Loucy (cell line): ENCODE measurements around the gene FHAD1.

Source experiments
- H2AFZ ChIP-seq: fragments of 200-600 bp; sonication (generic); 2 replicates; pipeline ENCODE4 v1.6.0; 2016; ENCODE audit warnings: antibody characterized with exemption, mild to moderate bottlenecking, low read length, moderate library complexity
- H3F3A ChIP-seq: fragments of 200-600 bp; 2 replicates; pipeline ENCODE4 v1.6.0; 2016; ENCODE audit warnings: antibody characterized with exemption, low read depth, mild to moderate bottlenecking
- H3K27me3 ChIP-seq: fragments of 200-600 bp; sonication (generic); 2 replicates; pipeline ENCODE4 v1.6.1; 2014; ENCODE audit warnings: low read length, mild to moderate bottlenecking; ENCODE audit not compliant: insufficient read depth, poor library complexity, severe bottlenecking
- H3K36me3 ChIP-seq: fragments of 200-600 bp; sonication (generic); 2 replicates; pipeline ENCODE4 v1.6.1; 2016; ENCODE audit warnings: low read length; ENCODE audit not compliant: insufficient read depth
- H3K4me1 ChIP-seq: fragments of 200-600 bp; sonication (generic); 2 replicates; pipeline ENCODE4 v1.5.1; 2014; ENCODE audit warnings: low read length, mild to moderate bottlenecking; ENCODE audit not compliant: insufficient read depth, poor library complexity, severe bottlenecking
- H3K4me2 ChIP-seq: fragments of 200-600 bp; sonication (generic); 2 replicates; pipeline ENCODE4 v1.6.0; 2014; ENCODE audit warnings: antibody characterized with exemption, low read length, low read depth, mild to moderate bottlenecking; ENCODE audit not compliant: poor library complexity, severe bottlenecking
- H3K4me3 ChIP-seq: fragments of 200-600 bp; sonication (generic); 2 replicates; pipeline ENCODE4 v1.5.1; 2014; ENCODE audit warnings: low read length, mild to moderate bottlenecking, mixed read lengths; ENCODE audit not compliant: poor library complexity, severe bottlenecking
- H3K79me2 ChIP-seq: fragments of 200-600 bp; sonication (generic); 2 replicates; pipeline ENCODE4 v1.6.1; 2014; ENCODE audit warnings: low read length; ENCODE audit not compliant: insufficient read depth
- H3K9ac ChIP-seq: fragments of 200-600 bp; sonication (generic); 2 replicates; pipeline ENCODE4 v1.6.0; 2014; ENCODE audit warnings: mild to moderate bottlenecking, low read depth, low read length, moderate library complexity; ENCODE audit not compliant: poor library complexity, severe bottlenecking
- H3K9me2 ChIP-seq: fragments of 200-600 bp; sonication (generic); replicated peaks from 2 replicates; pipeline ENCODE4 v1.6.1; 2016; ENCODE audit warnings: low read depth, low read length, mixed read lengths
- H3K9me3 ChIP-seq: fragments of 200-600 bp; sonication (generic); 2 replicates; pipeline ENCODE4 v1.6.1; 2014; ENCODE audit warnings: mild to moderate bottlenecking, antibody characterized with exemption, low read length, low read depth; ENCODE audit not compliant: insufficient read depth
- H4K20me1 ChIP-seq: fragments of 200-600 bp; sonication (generic); 2 replicates; pipeline ENCODE4 v1.6.0; 2014; ENCODE audit warnings: antibody characterized with exemption, low read length, mild to moderate bottlenecking; ENCODE audit not compliant: insufficient read depth, poor library complexity, severe bottlenecking
- CTCF ChIP-seq: fragments of 200-600 bp; sonication (generic); conservative IDR thresholded peaks from 2 replicates; pipeline ENCODE4 v1.5.1; 2014; ENCODE audit warnings: mild to moderate bottlenecking, antibody characterized with exemption, low read length
- EZH2phosphoT487 ChIP-seq: fragments of 200-600 bp; IDR thresholded peaks from 2 replicates; pipeline ENCODE4 v1.6.1; 2018; ENCODE audit warnings: antibody characterized with exemption, mild to moderate bottlenecking, moderate library complexity, borderline replicate concordance

Gene FHAD1

GRCh38 chr1:15331180-15331579 is 84.2 kb downstream of the FHAD1 start:
- TF ChIP-seq EZH2phosphoT487 (no peak), CTCF (no peak)
- no peaks in the 10 kb centered on the region for H3F3A ChIP-seq
- H2AFZ ChIP-seq, result no peak overlapping the region
- no peak overlapping the region for H3K9ac ChIP-seq
- H3K4me3 ChIP-seq, result no peak overlapping the region
- H3K4me2 ChIP-seq, result no peak overlapping the region
- H3K4me1 ChIP-seq, result no peaks in the 10 kb centered on the region
- H3K79me2 ChIP-seq, result no peaks in the 10 kb centered on the region
- no peaks in the 10 kb centered on the region for H3K9me2 ChIP-seq
- no peaks in the 10 kb centered on the region for H3K9me3 ChIP-seq
- H3K27me3 ChIP-seq, result no peaks in the 10 kb centered on the region
- no peaks in the 10 kb centered on the region for H3K36me3 ChIP-seq
- H4K20me1 ChIP-seq, result no peaks in the 10 kb centered on the region

- H3K79me2 ChIP-seq, result no peaks in the 10 kb centered on the region
- H3K9ac ChIP-seq, result no peak overlapping the region
- no peaks in the 10 kb centered on the region for H3K9me2 ChIP-seq
- TF ChIP-seq CTCF (no peak), EZH2phosphoT487 (no peak)
- no peak overlapping the region for H3K4me3 ChIP-seq
- H3K27me3 ChIP-seq, result no peaks in the 10 kb centered on the region
- H3K36me3 ChIP-seq, result no peaks in the 10 kb centered on the region
- H3K4me1 ChIP-seq, result no peaks in the 10 kb centered on the region
- no peak overlapping the region for H3K4me2 ChIP-seq
- H4K20me1 ChIP-seq, result no peaks in the 10 kb centered on the region
- H3K9me3 ChIP-seq, result no peaks in the 10 kb centered on the region
- no peaks in the 10 kb centered on the region for H3F3A ChIP-seq
- H2AFZ ChIP-seq, result no peak overlapping the region
Observed at GRCh38 chr1:15331734-15332133, 84.7 kb downstream of the FHAD1 start.

- Histone ChIP-seq H3K4me3 (no peak overlapping the region), H3K4me2 (no peak overlapping the region), H3K9ac (no peak overlapping the region), H3K79me2 (no peaks in the 10 kb centered on the region), H3K4me1 (no peaks in the 10 kb centered on the region), H2AFZ (no peak overlapping the region), H3K9me3 (no peaks in the 10 kb centered on the region), H3K36me3 (no peaks in the 10 kb centered on the region), H3K27me3 (no peaks in the 10 kb centered on the region), H3F3A (no peaks in the 10 kb centered on the region), H3K9me2 (no peaks in the 10 kb centered on the region), H4K20me1 (no peaks in the 10 kb centered on the region)
- TF ChIP-seq EZH2phosphoT487 (no peak), CTCF (no peak)
Observed at GRCh38 chr1:15332525-15332924, 85.5 kb downstream of the FHAD1 start.
